Right ventricle myocardium inferior (tissue), 1 donor: ENCODE data around the gene GUCY1A1. TPM values are rescaled to one million over a fixed set of nuclear protein-coding genes. Genes with fewer than 3 reads are reported as not detected.
"Not testable (repeated sequence)": the region's sequence is repeated elsewhere in the genome, so short reads cannot be mapped to it uniquely, and the experiment has no call there.

Source experiments
- ATAC-seq: fragments of 200-7000 bp; cut with Tn5 transposase; one replicate; pipeline ENCODE4 v1.9.1; 2020; ENCODE audit warnings: mild to moderate bottlenecking, moderate library complexity
- DNase-seq: peaks from one replicate; pipeline ENCODE4 v3.0.0; 2021; ENCODE audit errors: missing footprints
- intact Hi-C: fragments of 100-400 bp; cut with DNase I; formaldehyde crosslinking; loops from one replicate; pipeline ENCODE4 v1.11.0; 2022
- long read RNA-seq: library from polyadenylated mRNA; unstranded; transcript quantifications from one replicate; pipeline ENCODE4 v2.0.0, GENCODE V29; 2021
- total RNA-seq: library from RNA; stranded (reverse); fragmentation: NEBNext Ultra II Directional; extraction: Animal tissue kit (Norgen Biotek cat#: 25700); gene quantifications from one replicate; pipeline ENCODE4 v1.2.1, GENCODE V29; 2021
- donor health status: DM: no; HTN: yes; CAD: no; lungs with severe emphysema.

The GUCY1A1 gene, protein sequence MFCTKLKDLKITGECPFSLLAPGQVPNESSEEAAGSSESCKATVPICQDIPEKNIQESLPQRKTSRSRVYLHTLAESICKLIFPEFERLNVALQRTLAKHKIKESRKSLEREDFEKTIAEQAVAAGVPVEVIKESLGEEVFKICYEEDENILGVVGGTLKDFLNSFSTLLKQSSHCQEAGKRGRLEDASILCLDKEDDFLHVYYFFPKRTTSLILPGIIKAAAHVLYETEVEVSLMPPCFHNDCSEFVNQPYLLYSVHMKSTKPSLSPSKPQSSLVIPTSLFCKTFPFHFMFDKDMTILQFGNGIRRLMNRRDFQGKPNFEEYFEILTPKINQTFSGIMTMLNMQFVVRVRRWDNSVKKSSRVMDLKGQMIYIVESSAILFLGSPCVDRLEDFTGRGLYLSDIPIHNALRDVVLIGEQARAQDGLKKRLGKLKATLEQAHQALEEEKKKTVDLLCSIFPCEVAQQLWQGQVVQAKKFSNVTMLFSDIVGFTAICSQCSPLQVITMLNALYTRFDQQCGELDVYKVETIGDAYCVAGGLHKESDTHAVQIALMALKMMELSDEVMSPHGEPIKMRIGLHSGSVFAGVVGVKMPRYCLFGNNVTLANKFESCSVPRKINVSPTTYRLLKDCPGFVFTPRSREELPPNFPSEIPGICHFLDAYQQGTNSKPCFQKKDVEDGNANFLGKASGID
- 88.4 TPM for total RNA-seq
- long read RNA-seq, full-length matches to known transcripts, result 6 of 35 reads
- long read RNA-seq, partial matches to known transcripts, result 21 of 35 reads
- long read RNA-seq, other reads (novel, unspliced or antisense), result 8 of 35 reads

DNA sequence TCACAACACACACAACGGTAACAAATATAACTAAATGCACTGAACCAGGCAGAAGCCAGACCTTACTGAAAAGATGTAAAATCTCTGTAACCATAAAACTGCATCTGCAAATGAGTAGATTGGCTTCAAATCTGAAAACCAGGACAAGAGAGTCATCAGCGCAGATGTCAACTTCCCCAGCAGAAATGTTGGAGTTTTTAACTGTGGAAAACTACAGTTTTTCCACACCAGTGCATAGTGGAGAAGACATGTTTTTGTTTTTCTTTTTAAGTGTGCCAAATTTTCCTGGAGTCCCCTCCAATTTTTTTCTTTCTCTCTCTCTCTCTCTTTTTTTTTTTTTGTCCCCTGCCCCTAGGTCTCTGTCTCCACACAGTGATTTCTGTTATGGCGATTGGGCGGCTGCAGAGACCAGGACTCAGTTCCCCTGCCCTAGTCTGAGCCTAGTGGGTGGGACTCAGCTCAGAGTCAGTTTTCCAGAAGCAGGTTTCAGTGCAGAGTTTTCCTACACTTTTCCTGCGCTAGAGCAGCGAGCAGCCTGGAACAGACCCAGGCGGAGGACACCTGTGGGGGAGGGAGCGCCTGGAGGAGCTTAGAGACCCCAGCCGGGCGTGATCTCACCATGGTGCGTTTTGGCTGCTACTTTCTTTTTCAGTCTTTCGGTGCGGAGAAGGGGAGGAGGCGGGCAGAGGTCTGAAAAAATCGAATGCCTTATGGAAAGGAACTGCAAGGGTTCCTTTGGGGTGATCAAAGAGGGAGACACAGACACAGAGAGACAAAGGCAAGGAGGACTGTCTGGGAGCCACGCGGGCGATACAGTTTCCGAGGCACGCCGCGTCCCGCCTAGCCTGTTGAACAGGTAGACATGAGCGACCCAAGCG lies at the start of gene GUCY1A1:
Gene GUCY1A1 (plus strand): TSS at position 505 of the 878 bp plus-strand sequence. CDS start 30,020 bp downstream, outside the sequence.
- DNase-seq (peak; percentile 72), ATAC-seq (peak; percentile 38)
- intact Hi-C loops, result loop anchor here (2.0 to 5.0 kb wide), 6 partner anchors 41 to 224 kb away; partner anchors contain the start of gene GUCY1B1

GRCh38 chr4:155617296-155617695 lies 49.4 kb upstream of the GUCY1A1 start:
- peak; percentile 52 for ATAC-seq
- DNase-seq, result no peak
- intact Hi-C loops, result loop anchor here (5.0 kb wide), 1 partner anchor 50 kb away; the partner anchor contains the start of gene GUCY1A1

- intact Hi-C loops, result loop anchor here (5.0 kb wide), 1 partner anchor 49 kb away; the partner anchor contains the start of gene GUCY1A1
- peak; percentile 64 for ATAC-seq
- DNase-seq, result no peak
Measured at GRCh38 chr4:155618183-155618838, 48.3 kb upstream of the GUCY1A1 start.

DNA sequence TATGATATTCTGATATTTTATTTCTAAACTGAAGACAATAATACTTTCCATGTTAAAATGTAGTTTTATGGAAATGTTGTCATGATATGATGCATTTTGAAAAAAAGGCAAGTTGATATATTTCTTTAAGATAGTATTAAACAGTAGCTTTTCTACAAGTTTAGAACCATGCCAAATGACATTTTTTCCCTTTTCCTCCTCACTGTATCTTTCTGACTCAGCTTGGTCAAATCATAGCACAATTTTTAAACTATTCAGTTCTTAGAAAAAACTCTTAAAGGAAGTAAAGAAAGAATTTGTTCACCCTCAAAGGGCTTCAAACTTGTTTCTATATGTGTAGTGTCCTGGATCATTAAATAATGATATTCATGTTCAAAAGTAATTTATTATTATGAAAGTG lies 46.0 kb upstream of the GUCY1A1 start:
- intact Hi-C loops, result no loop called here
- ATAC-seq (no peak), DNase-seq (no peak)

DNA sequence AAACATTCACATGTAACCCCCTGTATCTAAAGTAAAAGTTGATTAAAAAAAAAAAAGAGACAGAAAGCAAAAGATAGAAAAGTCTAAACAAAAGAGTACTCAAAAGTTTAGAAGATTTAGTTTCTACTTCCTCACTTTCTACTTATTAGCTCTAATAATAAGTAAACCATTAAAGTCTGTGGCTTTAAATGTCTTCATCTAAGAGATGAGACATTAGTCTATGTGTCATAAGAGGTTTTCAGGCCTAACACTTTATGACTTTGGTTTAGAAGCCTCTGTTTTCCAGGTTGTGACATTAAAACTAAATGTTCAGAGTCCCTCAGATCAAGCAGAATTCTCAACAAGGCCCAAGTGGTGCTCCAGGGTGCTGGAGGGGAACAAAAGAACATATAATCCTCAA lies 42.2 kb upstream of the GUCY1A1 start:
- intact Hi-C loops, result no loop called here
- ATAC-seq (no peak), DNase-seq (no peak)

DNA sequence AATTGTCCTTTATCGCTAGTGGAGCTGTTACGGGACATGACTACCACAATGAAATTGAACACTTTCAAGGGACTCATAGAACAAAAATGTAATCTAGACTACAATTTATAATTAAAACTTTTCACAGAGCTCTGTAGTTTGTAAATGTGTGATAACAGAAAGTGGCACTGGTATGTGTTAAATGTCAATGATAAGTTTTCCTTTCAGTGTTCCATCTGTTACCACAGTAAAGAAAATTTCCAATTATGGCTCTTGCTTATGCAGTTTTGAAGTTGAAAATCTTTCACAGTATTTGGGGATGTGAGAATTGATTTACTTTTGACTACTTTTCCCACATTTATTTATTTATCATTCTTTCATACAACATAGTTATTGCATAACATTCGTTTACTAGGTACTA lies 40.1 kb upstream of the GUCY1A1 start:
- DNase-seq (no peak), ATAC-seq (no peak)
- intact Hi-C loops, result no loop called here

- intact Hi-C loops, result no loop called here
- ATAC-seq, result no peak
- DNase-seq, result no peak
Measured at GRCh38 chr4:155629183-155629825, 37.3 kb upstream of the GUCY1A1 start.

- intact Hi-C loops, result no loop called here
- ATAC-seq, result no peak
Measured at GRCh38 chr4:155629956-155630355, 36.7 kb upstream of the GUCY1A1 start.

GRCh38 chr4:155632310-155632840 lies 34.3 kb upstream of the GUCY1A1 start:
- DNase-seq (no peak), ATAC-seq (no peak)
- intact Hi-C loops, result no loop called here

More at GRCh38 chr4:155629956-155630355, 36.7 kb upstream of the GUCY1A1 start:
- no peak for DNase-seq

- ATAC-seq (no peak), DNase-seq (no peak)
- intact Hi-C loops, result no loop called here
Measured at GRCh38 chr4:155638195-155638965, 28.3 kb upstream of the GUCY1A1 start.

DNA sequence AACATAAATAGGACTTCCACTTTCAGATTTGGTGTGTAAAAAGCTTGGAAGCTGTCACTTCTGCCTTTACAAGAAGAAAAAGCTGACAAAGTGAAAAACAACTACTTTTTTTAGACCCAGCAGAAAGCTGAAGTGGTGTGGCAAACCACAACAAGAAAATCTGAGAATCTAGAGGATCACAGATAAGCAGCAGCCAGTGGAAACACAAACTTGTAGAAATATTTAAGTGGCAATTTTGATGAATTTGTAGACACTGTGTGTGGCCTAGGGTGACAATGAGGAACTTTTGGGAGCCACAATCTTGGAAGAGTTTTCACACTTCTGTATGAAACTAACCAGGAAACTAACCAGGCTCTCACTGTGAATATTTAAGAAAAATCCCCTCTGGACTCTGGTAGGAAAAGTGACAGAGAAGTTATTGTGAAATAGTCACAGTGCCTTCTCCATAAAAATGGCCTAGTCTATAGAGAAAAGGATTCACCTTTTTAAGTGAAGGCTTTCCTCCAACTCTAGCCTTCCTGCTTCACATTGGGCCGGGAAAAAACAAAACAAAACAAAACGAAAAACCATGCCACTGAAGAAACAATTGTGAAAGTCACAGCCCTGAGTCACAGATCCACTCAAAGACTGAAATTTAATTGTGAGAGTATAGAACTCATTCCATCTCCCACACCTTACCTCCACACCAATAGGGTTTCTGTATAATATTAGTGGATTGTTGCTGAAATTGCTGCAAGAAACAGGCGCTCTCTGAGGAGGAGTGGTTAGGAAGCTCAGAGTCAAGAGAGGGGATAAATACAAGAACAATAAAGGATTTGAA lies 26.7 kb upstream of the GUCY1A1 start:
- intact Hi-C loops, result no loop called here
- ATAC-seq, result peak; percentile 20

DNA sequence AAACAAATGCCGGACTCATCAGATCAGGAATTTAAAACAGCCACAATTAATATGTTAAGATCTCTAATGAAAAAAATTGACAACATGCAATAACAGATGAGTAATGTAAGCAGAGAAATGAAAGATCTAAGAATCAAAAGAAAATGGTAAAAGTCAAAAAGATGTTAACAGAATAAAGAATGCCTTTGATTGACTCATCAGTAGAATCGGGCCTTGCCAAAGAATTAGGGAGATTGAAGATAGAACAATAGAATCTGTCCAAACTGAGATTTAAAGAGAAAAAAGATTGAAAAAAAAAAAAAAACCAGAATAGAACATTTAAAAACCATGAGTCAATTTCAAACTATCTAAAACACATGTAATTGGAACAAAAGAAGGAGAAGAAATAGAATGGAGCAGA lies 25.9 kb upstream of the GUCY1A1 start:
- ATAC-seq, result no peak
- DNase-seq, result no peak
- intact Hi-C loops, result no loop called here

More for the DNA sequence above, 26.7 kb upstream of the GUCY1A1 start:
- no peak for DNase-seq

DNA sequence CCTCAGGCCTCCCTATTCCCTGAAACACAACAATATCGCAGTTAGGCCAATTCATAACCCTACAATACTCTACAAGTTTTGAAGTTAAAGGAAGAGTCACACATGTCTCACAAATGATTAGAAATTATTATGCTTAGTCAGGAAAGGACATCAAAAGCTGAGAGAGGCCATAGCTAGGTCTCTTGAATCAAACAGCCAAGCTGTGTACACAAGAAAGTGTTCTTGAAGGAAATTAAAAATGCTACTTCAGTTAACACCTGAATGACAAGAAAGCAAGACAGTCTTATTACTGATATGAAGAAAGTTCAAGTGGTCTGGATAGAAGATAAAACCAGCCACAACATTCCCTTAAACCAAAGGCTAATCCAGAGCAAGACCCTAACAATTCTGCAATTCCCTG lies 23.6 kb upstream of the GUCY1A1 start:
- ATAC-seq, result no peak
- intact Hi-C loops, result no loop called here
- no peak for DNase-seq

DNA sequence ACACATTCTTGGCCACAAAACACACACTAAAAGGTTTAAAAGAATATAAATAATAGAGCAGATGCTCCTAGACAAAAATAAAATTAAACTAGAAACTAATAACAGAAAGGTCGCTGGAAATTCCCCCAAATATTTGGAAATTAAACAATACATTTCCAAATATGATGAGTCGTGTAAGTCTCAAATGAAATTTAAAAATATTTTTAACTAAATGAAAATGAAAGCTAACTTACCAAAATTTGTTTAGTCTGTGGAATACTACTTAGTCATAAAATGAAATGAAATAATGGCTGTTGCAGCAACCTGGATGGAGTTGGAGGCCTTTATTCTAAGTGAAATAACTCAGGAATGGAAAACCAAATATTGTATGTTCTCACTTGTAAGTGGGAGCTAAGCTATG lies 20.6 kb upstream of the GUCY1A1 start:
- DNase-seq, result no peak
- intact Hi-C loops, result no loop called here
- no peak for ATAC-seq

DNA sequence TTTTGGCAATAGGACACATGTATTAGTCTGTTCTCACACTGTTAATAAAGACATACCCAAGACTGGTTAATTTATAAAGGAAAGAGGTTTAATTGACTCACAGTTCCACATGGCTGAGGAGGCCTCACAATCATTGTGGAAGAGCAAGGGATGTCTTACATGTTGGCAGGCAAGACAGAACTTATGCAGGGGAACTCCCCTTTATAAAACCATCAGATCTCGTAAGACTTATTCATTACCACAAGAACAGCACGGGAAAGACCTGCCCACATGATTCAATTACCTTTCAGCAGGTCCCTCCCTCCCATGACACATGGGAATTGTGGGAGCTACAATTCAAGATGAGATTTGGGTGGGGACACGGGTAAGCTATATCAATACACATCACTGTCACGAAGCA lies 15.9 kb upstream of the GUCY1A1 start:
- DNase-seq, ATAC-seq, intact Hi-C loops: not testable (repeated sequence)

GRCh38 chr4:155653052-155653451 lies 13.6 kb upstream of the GUCY1A1 start:
- intact Hi-C loops, result no loop called here
- ATAC-seq, result no peak

More at GRCh38 chr4:155653052-155653451, 13.6 kb upstream of the GUCY1A1 start:
- DNase-seq, result no peak
